Epithelial cell of proximal tubule (primary cell): ENCODE data around the gene MRFAP1. TPM values are rescaled to one million over a fixed set of nuclear protein-coding genes. Genes with fewer than 3 reads are reported as not detected.

Source experiments
- DNase-seq: peaks from one replicate; pipeline ENCODE4 v3.0.0-alpha.2; 2011; ENCODE audit warnings: low read depth
- H3K4me3 ChIP-seq: 2 replicates; pipeline ENCODE4 v1.5.1; 2011; ENCODE audit warnings: low read depth, mild to moderate bottlenecking, low read length
- CTCF ChIP-seq: conservative IDR thresholded peaks from 2 replicates; pipeline ENCODE4 v1.5.1; 2012; ENCODE audit warnings: low read depth, mild to moderate bottlenecking, low read length
- total RNA-seq: library from RNA; depleted of rRNA; stranded (reverse); fragments of >200 nt; gene quantifications from 2 replicates; pipeline ENCODE4 v1.2.3, GENCODE V29; 2015

Gene MRFAP1
- total RNA-seq, 1 donor from 2014 or later, result 330 TPM

DNA sequence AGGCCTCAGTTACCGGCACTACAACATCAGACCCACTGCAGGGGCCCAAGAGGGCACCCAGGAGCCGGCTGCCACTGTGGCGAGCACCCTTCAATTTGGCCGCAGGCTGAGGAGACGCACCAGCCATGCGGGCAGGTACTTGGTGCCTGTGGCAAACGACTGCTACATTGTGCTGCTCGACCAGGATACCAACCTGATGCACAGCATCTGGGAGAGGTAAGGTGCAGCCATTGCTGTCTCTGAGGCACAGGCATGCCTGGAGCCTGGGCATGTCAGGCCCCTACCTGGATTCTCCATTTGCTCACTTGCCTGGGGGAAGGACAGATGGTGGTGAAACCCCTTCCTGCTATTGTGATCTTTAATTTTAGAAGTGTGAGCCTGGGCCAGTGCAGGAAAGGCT lies 35.4 kb upstream of the MRFAP1 start:
- no peak overlapping the region for H3K4me3 ChIP-seq
- no peak for TF ChIP-seq CTCF
- DNase-seq, result no peak

DNA sequence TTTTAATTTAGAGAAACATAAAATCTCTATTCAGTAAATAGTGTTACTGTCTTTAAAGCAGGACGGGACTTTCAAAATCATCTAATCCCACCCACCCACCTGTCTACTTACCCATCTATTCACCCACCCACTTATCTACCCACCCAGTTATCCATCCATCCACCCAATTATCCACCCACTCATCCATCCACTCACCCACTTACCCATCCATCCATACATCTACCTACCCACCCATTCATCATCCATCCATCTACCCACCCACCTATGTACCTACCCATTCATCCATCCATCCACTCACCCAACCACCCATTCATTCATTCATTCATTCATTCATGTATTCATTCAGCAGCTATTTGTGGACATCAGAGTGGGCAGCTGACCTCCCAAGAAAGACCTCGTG lies 34.9 kb upstream of the MRFAP1 start:
- DNase-seq, result no peak
- TF ChIP-seq CTCF, result no peak
- no peak overlapping the region for H3K4me3 ChIP-seq

GRCh38 chr4:6606465-6607235 lies 33.8 kb upstream of the MRFAP1 start:
- H3K4me3 ChIP-seq, result no peak overlapping the region

GRCh38 chr4:6607368-6608055 lies 33.0 kb upstream of the MRFAP1 start:
- no peak for DNase-seq
- H3K4me3 ChIP-seq, result no peak overlapping the region
- no peak for TF ChIP-seq CTCF

More at GRCh38 chr4:6606465-6607235, 33.8 kb upstream of the MRFAP1 start:
- no peak for DNase-seq
- no peak for TF ChIP-seq CTCF

- no peak for DNase-seq
- TF ChIP-seq CTCF, result no peak
- H3K4me3 ChIP-seq, result no peak overlapping the region
These were observed 31.6 kb upstream of the MRFAP1 start for GRCh38 chr4:6608758-6609414.

GRCh38 chr4:6609415-6610079 lies 30.9 kb upstream of the MRFAP1 start:
- H3K4me3 ChIP-seq, result no peak overlapping the region
- no peak for DNase-seq
- TF ChIP-seq CTCF, result no peak
